Stimulated activated CD4-positive, alpha-beta T cell treated with anti-CD3 and anti-CD28 coated beads, Interleukin-12 subunit alpha, Interleukin-12 subunit beta, amount 100 ng/mL, for 4 hours (primary cell): Measurements from ENCODE around the gene EHMT1.

Source experiments
- DNase-seq: peaks from one replicate; pipeline ENCODE4 v3.0.0-alpha.2; 2020

EHMT1 gene

DNA sequence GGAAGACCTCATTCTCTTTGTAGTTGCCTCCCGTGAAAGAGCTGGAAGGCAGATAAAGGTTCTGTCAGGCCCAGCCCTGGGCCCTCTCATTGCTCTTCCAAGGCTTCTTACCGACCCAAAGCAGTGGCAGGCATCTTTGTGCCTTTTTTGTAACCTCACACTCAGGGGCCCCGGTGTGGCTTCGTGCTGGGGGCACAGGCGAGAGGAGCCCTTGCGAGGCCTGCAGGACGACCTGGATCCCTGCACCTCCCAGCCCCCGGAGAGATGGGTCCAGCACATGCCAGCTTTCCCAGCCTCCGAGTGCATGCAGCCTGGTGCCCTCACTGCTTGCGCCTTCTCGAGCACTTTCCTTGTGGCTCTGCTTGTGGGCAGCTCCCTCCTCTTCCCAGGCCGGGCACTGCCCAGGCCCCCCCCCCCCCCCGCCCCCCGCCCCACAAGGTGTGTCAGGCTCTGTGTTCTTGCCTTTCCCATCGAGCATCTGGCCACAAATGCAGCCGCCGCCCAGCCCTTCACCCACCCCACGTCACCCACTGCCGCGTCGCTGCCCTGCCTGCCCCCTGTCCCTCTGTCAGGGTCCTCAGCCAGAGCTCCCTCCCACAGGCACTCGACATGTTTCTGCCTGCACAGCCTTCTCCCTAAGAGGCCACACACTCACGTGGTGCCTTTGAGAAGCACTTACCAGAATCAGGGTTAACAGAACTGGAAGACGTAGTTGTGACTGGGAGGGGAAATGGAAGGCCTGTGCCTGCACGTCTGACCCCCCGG lies 195.0 kb downstream of the EHMT1 start:
- no peak for DNase-seq

DNA sequence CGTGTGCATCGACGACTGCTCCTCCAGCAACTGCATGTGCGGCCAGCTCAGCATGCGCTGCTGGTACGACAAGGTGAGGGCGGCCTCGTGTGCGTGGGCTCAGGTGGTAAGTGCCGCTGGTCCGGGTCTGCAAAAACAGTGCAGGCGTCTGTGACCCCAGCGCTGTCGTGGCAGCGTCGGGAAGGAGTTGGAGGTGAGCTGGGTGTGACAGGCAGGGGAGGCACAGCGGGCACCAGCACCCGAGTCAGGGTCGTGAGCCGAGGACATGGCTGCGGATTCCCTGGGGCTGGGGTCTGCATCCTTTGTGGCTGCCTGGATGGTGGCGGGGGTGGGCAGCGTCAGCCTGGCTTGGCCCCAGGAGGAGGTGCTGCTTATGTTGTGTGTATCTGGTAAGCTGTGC lies 195.6 kb downstream of the EHMT1 start:
- DNase-seq, result no peak

DNA sequence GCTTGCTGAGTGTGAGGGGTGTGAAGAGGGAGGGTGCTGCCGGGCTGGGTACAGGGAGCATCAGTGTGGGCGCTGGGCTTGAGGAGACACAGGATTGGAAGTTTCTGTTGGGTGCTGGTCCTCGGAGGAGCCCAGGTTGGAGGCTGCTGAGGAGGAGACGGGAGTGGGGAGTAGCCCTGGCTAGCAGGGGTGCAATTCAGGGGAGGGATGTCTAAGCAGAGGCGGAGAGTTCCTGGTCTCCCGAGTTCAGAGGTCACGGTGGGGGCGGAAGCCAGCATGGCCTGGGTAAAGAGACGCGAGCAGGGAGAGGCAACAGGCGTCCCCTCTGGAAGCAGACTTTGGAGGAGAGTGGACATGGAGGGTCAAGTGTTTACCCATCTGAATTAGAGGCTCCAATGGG lies 196.0 kb downstream of the EHMT1 start:
- no peak for DNase-seq

DNA sequence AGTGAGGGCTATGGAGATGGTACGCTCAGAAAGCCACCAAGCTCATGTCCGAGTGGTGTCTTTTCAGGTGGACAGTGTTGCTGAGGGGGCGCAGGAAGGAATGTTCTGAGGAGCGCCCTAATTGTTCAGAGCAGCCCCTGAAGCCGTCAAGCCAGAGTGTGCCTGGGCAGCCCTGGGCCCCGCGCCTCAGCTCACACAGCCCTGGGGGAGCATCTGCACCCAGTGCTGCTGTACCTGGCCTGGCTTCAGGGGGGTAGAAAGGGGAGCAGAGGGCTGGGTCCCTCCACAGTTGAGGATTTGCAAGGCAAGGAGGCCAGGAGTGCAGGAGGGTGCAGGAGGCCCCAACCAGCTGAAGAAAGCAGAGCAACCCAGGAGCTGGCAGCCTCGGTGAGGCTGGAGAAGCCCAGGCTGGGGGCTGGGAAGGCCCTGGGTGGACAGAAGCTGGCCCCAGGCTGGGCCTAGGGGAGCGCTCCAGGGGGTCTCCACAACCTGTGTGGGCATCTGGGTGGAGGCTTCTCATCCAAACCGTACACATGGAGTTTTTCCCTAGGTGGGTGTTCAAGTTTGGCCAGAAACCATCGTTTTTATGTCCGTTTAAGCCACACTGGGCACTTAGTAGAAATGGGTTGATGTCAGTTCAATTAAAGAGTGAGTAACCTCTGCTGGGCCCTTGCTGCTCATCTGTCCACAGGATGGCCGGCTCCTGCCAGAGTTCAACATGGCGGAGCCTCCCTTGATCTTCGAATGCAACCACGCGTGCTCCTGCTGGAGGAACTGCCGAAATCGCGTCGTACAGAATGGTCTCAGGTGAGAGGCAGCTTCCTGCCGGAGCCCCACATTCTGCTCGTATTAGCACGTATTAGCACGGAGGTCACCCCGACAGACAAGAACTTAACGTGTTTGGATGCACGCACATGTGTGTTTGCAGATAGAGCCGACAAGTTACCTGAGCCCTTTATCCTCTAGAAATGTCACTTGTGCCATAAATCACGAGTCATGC lies 196.8 kb downstream of the EHMT1 start:
- no peak for DNase-seq

DNA sequence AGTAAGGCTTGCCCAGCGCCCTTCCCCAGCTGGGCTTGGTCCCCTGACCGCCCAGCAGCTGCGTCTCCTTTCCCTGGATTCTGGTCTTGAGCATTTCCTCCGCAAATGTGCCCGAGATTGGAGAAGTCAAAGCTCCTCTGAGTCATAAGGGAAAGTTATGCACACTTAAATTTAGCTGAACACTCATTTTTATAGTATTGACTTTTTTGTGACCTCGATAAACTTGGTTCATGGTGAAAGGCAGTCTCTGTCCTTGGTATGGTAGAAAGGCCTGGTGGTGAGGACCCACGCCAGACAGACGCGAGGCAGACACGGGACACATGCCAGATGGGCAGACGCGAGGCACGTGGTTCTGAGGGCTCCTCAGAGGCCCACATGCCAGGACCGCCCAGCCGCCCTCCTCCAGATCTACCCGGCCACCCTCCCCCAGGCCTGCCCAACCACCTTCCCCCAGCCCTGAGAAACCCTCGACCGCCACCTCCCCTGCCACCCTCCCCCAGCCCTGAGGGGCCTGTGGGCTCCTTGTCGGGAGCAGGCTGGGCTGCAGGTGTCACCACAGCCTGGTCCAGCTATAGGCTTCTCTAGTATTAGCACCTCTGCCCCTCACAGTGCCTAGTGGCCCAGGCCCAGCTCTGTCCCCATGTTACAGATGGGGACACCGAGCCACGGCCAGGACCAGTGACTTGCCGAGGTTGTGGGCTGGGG lies 197.9 kb downstream of the EHMT1 start:
- DNase-seq, result no peak

DNA sequence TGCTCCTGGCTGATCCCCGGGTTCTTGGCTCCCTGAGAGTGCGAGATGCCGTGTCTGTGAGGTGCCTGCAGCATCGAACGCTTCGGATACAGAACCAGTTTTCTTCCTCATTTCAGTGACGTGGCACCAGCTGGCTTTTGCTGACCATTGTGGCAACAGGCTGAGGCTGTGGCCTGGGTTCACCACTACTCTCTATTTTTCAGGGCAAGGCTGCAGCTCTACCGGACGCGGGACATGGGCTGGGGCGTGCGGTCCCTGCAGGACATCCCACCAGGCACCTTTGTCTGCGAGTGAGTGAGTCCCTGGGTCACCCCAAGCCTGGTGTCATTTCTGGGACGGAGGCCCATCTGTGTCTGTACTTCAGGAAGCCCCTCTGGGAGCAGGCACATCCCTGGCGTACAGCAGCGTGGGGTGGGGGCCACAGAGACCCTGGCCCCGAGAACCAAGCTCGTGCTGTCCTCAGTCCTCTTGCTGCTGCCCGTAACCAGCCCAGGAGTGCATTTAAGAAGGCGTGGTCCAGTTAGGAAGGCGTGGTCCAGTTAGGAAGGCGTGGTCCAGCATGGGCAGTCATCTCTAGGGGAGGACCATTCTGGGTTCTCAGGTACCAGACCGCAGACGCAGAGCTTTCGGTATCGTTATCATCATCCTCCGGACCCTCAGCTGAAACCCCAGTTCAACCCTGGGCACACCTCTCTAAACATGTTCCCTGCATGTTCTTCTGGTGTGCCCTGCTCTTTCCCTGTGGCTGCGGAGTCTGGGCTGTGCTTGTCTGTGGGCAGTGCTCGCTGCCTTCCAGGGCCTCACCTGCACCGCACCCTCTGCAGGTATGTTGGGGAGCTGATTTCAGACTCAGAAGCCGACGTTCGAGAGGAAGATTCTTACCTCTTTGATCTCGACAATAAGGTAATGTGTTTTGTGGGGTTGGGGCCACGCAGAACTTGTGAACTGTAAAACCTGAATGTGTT lies 198.7 kb downstream of the EHMT1 start:
- DNase-seq, result no peak

DNA sequence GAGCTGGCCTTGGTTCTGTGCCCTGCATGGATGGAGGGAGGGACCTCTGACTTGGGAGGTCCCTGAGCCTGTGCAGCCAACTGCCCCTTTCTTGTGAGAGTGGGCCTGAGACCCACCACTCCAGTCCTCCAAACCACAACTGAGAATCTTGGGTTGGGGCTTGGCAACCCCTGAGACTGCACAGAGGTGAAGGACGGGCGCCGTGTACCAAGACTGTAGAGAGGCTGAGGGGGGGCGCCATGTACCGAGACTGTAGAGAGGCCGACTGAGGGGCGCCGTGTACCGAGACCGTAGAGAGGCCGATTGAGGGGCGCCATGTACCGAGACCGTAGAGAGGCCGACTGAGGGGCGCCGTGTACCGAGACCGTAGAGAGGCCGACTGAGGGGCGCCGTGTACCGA lies 199.5 kb downstream of the EHMT1 start:
- no peak for DNase-seq

DNA sequence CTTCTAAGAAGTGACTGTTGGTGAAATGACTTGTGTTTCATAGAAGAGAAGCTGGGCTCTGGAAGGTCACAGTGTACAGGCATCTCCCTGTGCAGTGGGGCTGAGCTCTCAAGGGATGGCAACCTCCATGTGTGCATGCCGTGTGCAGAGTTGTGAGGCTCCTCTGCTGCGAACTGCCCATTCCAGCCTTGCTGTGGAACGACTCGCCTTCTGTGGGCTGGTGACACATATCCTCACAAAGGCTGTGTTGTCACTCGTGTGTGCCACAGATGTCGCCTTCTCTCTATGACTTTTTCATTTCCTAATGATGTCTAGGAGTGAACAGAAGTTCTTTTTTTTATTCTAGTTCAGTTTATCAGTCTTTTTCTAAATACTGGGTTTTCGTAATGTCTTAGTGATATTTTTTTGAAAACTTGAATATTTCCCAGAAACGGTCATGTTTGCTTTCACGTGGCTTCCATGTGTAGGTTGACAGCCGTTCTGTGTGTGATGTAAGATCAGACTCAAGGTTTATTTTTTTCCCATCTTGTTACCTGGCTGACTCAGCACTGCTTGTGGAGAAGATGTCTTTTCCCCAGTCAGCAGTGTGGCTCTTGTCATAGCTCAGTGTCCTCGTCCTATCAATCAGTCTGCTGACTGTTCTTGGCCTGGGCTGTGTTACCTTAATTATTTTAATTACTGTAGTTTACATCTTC lies 201.5 kb downstream of the EHMT1 start:
- no peak for DNase-seq

DNA sequence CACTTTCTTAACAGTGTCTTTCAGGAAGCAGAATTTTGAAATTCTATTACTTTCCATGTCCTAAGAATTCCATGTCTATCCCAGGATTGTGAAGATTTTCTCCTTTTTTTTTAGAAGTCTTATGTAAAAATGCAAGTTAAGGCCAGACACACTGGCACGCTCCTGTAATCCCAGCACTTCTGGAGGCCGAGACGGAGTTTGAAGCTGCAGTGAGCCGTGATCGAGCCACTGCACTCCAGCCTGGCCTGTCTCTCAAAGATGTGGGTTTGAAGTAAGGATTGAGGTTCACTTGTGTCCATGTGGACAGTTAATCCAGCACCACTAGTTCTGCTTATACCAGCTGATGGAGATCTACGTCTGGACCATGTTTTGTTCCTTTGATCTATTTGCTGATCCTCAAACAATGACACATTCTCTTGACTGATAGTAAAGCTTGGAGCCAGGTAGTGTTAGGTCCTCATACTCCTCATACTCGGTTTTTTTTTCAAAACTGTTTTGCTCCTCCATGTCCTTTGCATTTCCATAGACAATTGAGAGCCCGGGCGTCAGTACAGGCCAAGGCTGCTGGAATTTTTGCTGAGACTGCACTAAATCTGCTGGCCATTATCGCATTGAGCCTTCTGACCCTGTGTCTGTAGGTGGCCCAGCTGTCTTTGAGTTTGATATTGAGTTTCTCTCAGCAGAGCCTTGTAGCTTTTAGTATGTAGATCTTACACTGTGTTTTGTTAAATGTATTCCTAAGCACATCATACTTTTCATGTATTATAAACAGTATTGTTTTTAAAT lies 205.4 kb downstream of the EHMT1 start:
- no peak for DNase-seq

DNA sequence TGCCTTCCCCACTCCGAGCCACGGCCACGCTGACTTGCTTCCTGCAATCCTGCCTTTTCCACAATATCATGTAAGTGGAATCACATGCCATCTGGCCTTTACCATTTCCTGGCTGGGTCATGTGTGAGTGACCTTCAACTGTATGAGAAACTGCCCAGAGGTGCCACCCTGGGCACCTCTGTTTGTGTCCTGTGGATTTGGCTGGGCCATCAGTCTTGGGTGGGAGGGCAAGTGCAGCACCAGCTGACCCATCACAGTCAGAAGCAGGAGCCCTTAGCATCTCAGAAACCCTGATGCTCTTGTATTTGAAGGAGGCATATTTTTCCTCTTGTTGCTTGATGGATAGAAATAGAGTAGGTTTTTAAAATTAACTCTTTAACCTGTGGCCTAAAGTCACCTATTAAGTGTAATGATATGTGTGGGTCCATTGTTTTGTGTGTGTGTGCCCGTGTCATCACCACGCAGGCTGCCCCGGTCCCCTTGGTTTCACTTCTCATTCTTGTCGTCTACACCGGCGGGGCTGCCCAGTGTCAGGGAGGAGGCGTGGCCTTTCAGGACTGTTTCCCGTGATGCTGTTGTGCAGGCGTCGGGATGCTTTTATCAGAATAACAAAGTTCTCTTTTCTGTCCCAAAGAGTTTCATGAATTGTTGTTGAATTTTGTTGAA lies 206.7 kb downstream of the EHMT1 start:
- DNase-seq, result no peak

DNA sequence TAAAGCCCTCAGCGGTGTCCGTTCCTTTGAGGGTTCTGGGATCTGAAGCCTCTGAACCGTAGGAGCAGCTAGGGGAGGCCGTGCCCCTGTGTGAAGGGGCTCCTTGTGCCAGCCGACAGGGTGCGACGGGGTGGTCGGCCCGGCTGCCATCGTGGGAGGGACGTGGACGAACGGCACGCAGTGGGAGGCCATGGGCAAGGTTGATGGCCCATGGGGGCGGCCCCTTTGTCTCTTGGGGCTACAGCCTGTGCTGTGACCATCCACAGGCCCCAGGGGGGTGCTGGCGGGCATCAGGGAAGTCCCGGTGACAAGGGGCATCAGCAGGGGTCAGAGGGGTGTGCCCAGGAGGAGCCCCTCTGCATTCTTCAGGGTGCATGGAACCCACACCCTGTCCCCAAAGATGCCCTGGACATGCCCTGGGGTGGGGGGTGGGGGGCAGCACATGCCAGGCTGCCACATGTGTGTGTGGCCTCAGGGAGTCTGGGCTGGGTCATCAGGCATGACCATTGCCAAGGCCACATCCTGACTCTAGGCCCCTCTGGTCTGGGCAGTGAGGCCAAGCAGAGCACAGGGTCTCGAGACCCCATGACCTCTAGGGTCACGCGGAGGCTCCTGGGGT lies 209.2 kb downstream of the EHMT1 start:
- DNase-seq, result no peak

DNA sequence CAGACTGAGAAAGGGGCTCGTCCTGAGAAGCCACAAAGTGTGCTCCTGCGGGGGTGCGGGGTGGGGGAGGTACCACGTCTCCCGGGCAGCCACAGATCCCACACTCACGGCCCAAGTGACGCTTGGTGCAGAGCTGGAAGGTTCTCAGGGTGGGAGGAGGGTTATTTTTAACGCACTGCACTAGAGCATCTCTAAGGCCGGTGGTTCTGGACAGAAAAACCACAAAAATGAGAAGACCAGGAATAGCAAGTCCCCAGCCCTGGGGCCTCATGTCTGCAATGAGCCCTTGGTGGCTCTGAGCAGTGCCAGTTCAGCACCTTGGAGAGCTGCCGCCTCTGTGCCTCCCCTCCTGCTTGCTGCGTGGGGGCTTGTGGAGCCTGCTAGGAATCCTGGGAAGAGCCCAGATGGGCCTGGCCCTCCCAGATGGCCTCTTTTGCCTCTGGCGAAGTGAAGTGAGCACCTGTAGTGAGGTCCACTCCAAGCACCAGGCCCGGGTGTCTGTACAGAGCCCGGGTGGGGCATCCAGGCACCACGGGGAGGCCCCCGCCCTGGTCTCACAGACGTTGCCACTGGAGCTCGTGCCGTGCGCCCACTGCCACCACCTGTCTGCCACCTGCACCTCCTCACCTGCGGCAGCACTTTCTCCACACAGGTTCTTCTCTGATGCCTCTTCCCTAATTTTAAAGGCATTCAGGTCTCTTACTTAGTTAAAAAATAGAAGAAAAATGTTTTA lies 209.9 kb downstream of the EHMT1 start:
- DNase-seq, result no peak

DNA sequence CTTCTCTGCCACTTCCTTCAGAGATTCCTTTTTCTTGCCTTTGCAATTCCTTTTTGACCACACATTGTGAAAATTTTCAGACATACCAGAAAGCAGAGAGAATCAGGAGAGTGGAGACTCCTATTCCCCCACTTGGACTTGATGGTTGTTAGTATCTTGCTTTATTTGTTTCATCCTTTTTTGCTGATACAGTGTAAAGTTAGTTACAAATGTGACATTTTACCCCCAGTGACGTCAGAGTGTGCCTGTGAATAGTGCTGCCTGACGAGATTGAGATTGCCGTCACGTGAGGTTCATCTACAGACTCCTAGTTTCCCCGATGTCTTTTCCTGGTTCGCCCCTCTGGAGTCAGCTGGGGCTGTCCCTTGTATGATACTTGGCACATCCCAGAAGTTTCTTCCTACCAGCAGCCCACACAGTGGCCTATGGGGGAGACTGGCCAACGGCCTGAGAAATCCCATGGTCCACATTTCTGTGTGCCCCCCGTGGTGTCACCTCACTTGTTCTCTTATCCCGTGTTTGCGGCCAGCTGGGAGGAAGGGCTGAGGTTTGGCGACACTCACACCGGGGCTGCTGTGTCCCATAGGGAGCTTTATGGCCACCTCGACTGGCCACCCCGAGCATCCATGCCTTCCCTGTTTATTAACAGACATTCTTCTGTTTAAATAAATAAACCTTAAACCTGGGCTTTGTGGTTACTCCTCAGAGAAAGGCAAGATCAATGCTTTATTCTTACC lies 210.6 kb downstream of the EHMT1 start:
- no peak for DNase-seq

DNA sequence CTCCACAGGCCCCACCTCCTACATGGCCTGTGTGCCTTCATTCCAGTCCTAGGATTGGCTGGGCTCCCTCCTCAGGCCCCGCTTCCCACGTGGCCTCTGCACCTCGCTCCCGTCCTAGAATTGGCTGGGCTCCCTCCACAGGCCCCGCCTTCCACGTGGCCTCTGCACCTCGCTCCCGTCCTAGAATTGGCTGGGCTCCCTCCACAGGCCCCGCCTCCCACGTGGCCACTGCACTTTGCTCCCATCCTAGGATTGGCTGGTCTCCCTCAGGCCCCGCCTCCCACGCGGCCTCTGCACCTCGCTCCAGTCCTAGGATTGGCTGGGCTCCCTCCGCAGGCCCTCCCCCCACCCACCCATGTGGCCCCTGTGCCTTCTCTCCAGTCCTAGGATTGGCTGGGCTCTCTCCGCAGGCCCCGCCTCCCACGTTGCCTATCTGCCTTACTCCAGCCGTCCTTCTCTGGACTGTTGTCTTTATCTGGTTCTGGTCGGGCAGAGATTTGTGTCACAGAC lies 213.4 kb downstream of the EHMT1 start:
- DNase-seq, result no peak

DNA sequence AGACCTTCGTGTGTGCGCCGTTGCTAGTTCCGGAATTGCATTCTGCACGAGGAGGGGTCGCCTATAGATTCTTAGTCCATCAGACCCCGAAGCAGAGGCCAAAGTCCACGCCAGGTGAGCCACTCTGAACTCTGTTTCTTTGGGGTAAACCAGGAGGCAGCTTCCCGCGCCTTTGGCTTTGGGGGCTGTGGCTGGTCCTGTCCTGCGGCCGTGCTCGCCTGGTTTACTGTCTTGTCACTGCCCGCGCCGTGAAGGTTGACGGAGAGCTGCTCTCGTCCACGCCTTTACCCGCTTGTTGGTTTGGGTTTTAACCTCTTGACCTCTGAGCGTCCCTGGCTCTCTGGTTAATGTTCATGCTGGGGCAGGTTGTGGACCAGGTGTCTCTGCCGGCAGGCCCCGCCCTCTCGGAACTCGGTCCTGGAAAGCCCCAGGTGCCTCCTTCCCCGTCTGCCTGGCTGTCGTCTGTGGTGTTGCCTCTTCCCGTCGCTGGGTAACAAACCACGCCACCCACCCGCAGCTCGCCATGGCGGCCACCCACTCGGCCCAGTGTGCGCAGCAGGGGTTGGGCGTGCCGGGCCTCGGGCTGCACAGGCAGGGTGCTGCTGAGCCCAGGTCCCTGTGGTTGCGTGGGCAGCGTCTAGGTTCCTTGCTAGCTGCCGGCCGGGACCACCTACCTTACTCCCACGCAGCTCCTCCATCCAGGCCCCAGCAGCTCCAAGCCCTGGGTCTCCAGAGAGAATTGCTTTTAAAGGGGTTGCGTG lies 214.2 kb downstream of the EHMT1 start:
- DNase-seq, result no peak

DNA sequence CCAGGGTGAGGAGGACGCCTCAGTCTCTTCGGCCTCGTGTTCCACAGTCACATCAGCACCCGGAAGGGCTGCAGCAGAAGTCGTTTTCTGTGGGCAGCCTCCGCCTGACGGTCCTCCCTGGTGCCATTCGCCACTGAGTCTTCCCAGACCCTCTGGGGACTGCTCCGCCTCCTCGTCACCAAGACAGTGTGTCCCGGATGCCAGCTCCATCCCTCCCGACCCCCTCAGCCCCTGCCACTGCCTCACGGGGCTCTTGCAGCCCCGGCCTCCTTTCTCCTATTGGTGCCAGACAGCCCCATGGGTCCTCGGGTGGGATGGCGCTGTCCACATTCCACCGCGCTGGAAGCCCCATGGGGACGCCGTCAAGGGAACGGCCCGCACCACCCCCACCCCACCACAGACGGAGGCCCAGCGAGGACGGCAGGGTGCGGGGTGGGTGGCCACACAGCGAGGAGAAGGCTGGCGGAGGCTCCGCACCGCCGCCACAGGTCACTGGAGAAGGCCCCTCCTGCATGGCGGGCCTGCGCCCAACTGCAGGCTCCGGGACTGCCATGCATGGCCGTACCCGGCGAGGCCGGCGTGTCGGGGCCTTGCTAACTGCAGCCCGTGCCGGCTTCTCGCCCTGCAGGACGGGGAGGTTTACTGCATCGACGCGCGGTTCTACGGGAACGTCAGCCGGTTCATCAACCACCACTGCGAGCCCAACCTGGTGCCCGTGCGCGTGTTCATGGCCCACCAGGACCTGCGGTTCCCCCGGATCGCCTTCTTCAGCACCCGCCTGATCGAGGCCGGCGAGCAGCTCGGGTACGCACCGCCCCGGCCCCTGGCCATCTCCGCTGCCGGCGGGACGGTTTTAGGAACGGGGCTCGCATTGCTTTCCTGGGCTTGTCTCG lies 215.2 kb downstream of the EHMT1 start:
- no peak for DNase-seq
